Motor neuron (in vitro differentiated cells): ENCODE measurements around the gene LAMA2. TPM values are rescaled to one million over a fixed set of nuclear protein-coding genes. Genes with fewer than 3 reads are reported as not detected.

Experiments
- ATAC-seq, 8 experiments: fragments of 200-7000 bp; cut with Tn5 transposase; replicated peaks in 6 of 8; 2 replicates each; pipeline ENCODE4 v1.8.0; 2021; ENCODE audit warnings: mild to moderate bottlenecking in 8 of 8, moderate library complexity in 8 of 8
- H3K27ac ChIP-seq, 2 donors: fragments of 250-450 bp; sonication (Bioruptor Pico); 2 replicates each; pipeline ENCODE4 v1.9.0; 2021; ENCODE audit warnings: antibody characterized with exemption in 2 of 2, mild to moderate bottlenecking in 2 of 2, moderate library complexity in 1 of 2
- H3K4me1 ChIP-seq, 2 donors: fragments of 250-450 bp; sonication (Bioruptor Pico); replicated peaks in 1 of 2; 2 replicates each; pipeline ENCODE4 v1.6.1; 2021; ENCODE audit warnings: antibody characterized with exemption in 2 of 2, mild to moderate bottlenecking in 2 of 2, moderate library complexity in 1 of 2
- H3K4me3 ChIP-seq, 5 donors: fragments of 250-450 bp; sonication (Bioruptor Pico); 2 replicates each; pipeline ENCODE4 v1.9.0; 2021; ENCODE audit warnings: antibody characterized with exemption in 5 of 5, mild to moderate bottlenecking in 5 of 5, moderate library complexity in 4 of 5
- WGBS, 10 experiments: fragments of 450-650 bp; shearing (Covaris generic); methylation state at CpG; one replicate each; pipeline ENCODE4 v1.0.0; 2022; 5-methylcytosine and 5-hydroxymethylcytosine counted together
- in situ Hi-C, 9 experiments: fragments of 400-800 bp; cut with MboI; loops; one replicate each; pipeline ENCODE4 v1.15.0; 2021; ENCODE audit warnings: low sequenced_read_pairs in 9 of 9, low pct_unique_long_range_greater_than_20kb in 2 of 9; ENCODE audit not compliant: unreplicated experiment in 9 of 9
- total RNA-seq, 8 experiments: library from RNA; unstranded; fragments of 300-600 nt; gene quantifications; 2 replicates each; pipeline versions ENCODE4 v1.2.3 to v1.2.4, GENCODE V29; 2022

LAMA2 gene
- total RNA-seq, 8 experiments from 2014 or later = 0.52 to 232 (median 5.1) TPM

DNA sequence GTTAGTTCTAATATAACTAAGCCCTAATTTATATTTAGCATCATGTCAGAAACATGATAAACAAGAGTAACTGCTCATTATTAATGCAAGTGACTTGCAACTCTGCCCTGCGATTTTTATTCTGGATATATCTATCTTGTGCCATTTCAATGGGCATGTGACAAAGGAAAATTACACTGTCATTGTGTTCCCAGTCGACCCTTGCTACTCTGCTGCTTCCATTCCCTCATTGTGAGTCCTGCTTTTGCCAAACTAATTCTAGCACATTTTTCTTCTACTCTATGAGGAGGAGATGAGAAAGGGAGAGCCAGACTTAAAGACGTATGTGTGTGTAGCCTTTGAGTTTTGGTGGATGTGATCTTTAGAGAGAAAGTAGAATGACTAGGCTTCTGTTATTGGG lies 551.2 kb downstream of the LAMA2 start:
- ATAC-seq = peak in 4 of 8 experiments; percentile 14 to 23 (median 19)
- 0 to 93% (median 36%) methylated on average over 1 to 3 of the region's 3 CpGs for WGBS, 10 experiments
- in situ Hi-C loops = no loop called here
- no peak overlapping the region for H3K27ac ChIP-seq
- H3K4me1 ChIP-seq = peaks cover 0 to 14% of the 10 kb centered on the region in 2 donors
- H3K4me3 ChIP-seq = no peak overlapping the region

DNA sequence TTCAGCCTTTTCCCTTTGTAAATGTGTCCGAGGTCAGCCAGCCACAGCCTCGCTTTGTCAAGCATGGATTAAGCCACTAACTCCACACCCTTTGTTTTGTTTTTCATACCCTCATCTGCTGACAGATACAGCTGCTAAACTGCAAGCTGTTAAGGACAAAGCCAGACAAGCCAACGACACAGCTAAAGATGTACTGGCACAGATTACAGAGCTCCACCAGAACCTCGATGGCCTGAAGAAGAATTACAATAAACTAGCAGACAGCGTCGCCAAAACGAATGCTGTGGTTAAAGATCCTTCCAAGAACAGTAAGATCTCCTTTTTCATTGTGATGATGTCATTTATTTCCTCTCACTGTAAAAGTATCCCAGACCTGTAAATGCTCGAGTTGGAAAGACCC lies 557.8 kb downstream of the LAMA2 start:
- Histone ChIP-seq H3K27ac (no peak overlapping the region), H3K4me1 (peaks cover 0 to 6% of the 10 kb centered on the region in 2 donors), H3K4me3 (no peak overlapping the region)
- ATAC-seq = peak in 5 of 8 experiments; percentile 37 to 73 (median 64)
- WGBS, 10 experiments = 35 to 89% (median 55%) methylated on average over 3 to 8 of the region's 8 CpGs; no CpG with 5 or more reads in 2 of the 10 experiments
- in situ Hi-C loops = no loop called here

DNA sequence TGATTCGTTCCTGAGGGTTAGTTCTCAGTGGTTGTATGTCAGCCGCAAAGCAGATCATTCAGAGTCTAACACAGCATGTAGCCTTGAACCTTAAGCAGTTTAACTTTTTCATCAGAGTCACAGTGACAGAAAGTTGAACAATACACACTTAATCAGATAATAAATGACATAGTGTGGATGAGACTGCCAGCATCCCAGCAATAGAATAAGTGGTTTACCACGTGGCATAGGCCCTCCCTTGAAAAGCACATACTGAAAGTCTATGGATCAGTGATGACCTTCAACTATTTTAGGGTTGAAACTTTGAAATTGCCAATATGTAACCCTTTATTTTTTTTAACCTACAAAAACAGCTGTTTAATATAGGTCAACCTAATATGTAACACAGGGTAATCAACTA lies 561.7 kb downstream of the LAMA2 start:
- peak in 1 of 8 experiments; percentile 43 for ATAC-seq
- in situ Hi-C loops = no loop called here
- Histone ChIP-seq H3K4me1 (peaks cover 0 to 6% of the 10 kb centered on the region in 2 donors), H3K4me3 (no peak overlapping the region), H3K27ac (no peak overlapping the region)
- WGBS, 10 experiments = 54 to 100% (median 80%) methylated on average over 2 to 3 of the region's 3 CpGs; no CpG with 5 or more reads in 2 of the 10 experiments

DNA sequence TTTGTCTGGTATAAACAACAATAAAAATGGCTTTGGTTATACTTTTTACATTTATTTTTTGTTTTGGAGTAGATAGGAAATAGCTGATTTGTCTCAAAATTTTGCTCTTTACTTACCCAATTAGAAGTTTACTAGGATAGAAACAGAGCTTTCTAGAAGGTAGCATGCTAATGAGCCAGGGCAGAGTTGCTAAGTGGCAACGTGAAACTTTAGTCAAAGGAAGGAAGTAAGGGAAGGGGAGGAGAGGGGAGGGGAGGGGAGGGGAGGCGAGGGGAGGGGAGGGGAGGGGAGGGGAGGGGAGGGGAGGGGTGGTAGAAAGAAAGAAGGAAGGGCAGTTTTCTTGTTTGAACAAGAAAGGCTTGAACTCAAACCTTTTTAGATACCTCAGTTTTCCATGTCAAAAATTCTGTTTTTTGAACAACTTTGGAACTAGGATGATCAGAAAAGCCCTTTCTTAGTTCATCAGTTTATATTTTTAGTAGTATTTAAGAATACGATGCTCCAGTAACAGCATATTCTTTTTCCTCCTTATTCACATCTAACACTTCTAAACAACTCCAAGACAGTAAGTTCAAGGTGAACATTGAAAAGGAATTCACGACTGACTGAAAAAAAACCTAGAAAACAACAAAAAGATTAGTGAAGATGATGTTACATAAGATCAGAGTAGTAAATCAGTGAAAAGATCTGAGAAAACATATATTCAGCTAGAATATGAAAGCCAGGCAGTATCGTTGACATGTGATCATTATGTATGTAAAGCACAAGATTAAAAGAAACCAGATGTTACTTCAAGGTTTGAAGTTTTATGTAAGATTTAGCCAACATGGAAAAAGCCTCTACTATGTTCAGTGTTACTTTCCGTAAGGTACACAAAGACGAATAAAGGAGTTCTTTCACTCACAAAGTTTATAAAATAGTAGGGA lies 563.6 kb downstream of the LAMA2 start:
- peak in 2 of 8 experiments; percentile 14 to 87 for ATAC-seq
- 47 to 96% (median 77%) methylated on average over 2 to 6 of the region's 7 CpGs for WGBS, 10 experiments
- in situ Hi-C loops = no loop called here

DNA sequence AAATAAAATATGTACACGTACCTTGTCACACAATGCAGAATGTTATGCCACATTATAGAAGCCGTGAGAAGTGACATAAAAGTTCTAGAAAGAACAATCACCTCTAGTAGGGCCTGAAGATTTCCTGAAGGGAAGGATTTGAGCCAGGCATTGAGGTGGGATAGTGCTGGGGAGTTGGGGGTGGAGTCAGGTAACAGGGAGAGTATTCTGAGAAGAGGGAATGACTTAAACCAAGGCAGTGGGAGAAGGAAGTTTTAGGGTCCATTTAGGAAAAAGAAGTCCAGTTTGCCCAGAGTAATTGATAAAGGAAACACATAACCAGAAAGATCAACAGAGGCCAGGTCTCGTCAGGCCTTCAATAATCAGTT lies 564.2 kb downstream of the LAMA2 start:
- in situ Hi-C loops = no loop called here
- Histone ChIP-seq H3K4me3 (no peak overlapping the region), H3K4me1 (no peaks in the 10 kb centered on the region), H3K27ac (no peak overlapping the region)
- WGBS, 10 experiments = 20 to 100% (median 86%) methylated on average over 1 to 3 of the region's 3 CpGs; no CpG with 5 or more reads in 1 of the 10 experiments
- peak in 1 of 8 experiments; percentile 24 for ATAC-seq

More for the DNA sequence above, 563.6 kb downstream of the LAMA2 start:
- Histone ChIP-seq H3K4me3 (no peak overlapping the region), H3K27ac (no peak overlapping the region), H3K4me1 (no peaks in the 10 kb centered on the region)

DNA sequence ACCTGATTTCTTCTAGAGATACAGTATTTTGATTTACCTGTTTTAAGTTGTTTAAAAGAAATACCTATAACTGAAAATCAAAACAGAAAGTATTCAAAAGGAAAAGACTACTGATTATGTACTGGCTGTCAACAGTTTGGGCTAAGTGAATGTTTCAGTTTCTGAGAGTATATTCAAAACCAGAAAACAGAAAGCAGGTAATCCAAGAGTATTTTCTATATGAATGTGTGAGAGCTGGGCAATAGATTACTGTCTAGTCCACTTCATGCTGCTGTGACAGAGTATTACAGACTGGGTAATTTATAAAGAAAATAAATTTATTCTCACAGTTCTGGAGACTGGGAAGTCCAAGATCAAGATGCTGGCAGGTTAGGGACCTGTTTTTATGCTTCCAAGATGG lies 566.0 kb downstream of the LAMA2 start:
- in situ Hi-C loops = no loop called here
- H3K4me1 ChIP-seq = no peaks in the 10 kb centered on the region
- H3K4me3 ChIP-seq = no peak overlapping the region
- ATAC-seq = no peak
- no peak overlapping the region for H3K27ac ChIP-seq

DNA sequence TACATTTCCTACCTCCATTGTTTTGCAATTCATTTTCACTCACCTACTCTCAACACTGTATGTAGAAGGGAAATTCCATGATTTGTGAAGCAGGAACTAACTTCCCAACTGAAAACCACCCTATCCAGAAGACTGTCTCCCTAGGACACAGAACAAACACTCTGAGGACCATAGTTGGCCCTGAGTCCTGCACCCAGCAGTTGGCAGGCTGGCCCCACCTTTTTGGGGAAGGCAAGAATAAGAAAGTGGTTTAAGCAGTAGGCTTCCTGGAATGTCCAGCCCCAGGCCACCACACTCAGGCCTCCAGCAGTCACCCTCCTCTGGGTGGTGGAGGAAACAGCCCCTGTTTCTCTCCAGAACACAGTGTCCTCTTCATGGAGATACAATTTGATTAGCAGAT lies 568.2 kb downstream of the LAMA2 start:
- H3K4me1 ChIP-seq = no peaks in the 10 kb centered on the region
- peak in 3 of 8 experiments; percentile 62 to 85 (median 73) for ATAC-seq

DNA sequence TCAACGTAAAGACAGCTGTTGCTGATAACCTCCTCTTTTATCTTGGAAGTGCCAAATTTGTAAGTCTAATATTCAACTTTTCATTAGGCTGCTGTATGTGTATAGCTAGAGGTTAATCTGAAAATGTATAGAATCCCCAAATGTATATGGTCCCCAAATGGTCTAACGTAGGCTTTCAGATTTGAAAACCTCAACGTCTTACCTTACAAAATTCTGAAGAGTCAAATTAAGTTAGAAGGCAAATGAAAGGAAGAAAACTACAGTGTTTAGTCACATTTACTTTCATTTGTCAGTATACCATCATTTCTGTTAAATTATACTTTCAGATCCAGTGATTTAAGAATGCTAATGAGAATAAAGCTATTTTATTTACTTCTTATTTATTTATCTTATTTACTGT lies 570.1 kb downstream of the LAMA2 start:
- WGBS, 10 experiments = 62 to 100% (median 89%) methylated on average over 1 to 3 of the region's 3 CpGs; no CpG with 5 or more reads in 1 of the 10 experiments
- Histone ChIP-seq H3K4me3 (no peak overlapping the region), H3K4me1 (no peaks in the 10 kb centered on the region), H3K27ac (no peak overlapping the region)
- in situ Hi-C loops = no loop called here
- no peak for ATAC-seq

More for the DNA sequence above, 568.2 kb downstream of the LAMA2 start:
- Histone ChIP-seq H3K27ac (no peak overlapping the region), H3K4me3 (no peak overlapping the region)
- in situ Hi-C loops = no loop called here

DNA sequence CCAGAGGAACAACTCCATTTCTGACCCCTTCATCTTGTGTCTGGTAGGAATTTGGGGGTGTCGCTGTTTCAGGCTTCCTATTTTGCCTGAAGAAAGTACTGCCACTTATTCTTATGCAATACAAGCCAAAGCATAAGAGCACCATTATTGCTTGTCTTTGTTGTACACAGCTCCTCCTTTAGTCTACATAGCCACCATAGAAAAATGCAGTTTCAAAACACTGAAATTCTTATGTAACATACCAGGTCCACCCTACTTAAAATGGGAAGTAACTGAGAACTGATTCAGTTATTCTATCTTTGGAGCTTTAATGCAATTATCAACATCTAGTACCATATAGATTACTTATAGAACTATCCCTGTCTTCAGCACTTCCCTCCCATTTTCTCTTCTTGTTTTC lies 571.5 kb downstream of the LAMA2 start:
- Histone ChIP-seq H3K4me1 (no peaks in the 10 kb centered on the region), H3K27ac (no peak overlapping the region), H3K4me3 (no peak overlapping the region)
- in situ Hi-C loops = no loop called here
- WGBS, 10 experiments = 88 to 100% (median 100%) methylated on average over 1 of the region's 1 CpG; no CpG with 5 or more reads in 3 of the 10 experiments
- ATAC-seq = peak in 1 of 8 experiments; percentile 48

DNA sequence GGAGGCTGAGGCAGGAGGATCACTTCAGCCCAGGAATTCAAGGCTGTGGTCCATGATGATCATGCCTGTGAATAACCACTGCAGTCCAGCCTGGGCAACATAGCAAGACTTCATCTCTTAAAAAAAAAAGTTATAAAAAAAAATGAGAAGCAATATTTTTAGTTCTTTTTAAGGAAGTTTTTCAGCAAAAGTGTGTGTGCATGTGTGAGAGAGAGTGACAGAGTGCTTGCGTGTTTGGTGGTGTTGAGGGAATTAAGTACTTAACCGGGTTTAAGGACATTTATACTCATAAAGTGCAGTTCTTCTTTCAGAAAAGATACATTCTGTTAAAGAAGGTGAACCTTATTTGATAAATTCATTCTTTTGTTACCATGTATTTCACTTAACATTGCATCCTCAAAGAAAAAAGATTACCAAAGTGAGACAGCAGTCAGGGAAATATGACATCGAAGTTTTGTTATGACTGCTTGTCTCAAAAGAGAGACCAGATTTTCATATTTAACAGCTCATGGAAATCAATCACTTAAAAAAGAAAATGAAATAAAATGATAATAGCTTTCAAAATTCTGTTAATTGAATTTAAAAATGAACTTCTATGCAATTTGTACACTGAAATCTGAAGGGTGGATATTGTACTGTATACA lies 572.3 kb downstream of the LAMA2 start:
- H3K27ac ChIP-seq = no peak overlapping the region
- ATAC-seq = no peak
- in situ Hi-C loops = no loop called here
- no peak overlapping the region for H3K4me3 ChIP-seq
- WGBS, 10 experiments = 0 to 100% (median 71%) methylated on average over 1 to 3 of the region's 3 CpGs
- H3K4me1 ChIP-seq = no peaks in the 10 kb centered on the region

DNA sequence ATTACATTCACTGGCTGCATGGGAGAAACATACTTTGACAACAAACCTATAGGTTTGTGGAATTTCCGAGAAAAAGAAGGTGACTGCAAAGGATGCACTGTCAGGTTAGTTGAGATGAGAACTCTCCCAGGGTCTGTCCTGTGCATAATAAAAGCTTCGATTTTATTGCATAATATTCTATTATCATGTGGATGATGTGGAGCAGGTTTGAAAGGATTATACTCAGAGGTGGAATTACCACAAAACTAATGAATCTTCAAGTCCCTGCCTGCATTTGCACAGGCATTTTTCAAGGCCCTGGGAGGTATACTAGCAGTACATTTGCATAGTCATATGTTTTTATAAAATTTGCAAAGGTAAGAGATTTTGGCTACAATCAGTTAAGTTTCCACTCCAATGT lies 577.3 kb downstream of the LAMA2 start:
- WGBS, 10 experiments = 0 to 100% (median 67%) methylated on average over 1 to 2 of the region's 2 CpGs; no CpG with 5 or more reads in 2 of the 10 experiments
- Histone ChIP-seq H3K4me3 (no peak overlapping the region), H3K4me1 (no peaks in the 10 kb centered on the region), H3K27ac (no peak overlapping the region)
- in situ Hi-C loops = no loop called here
- ATAC-seq = peak in 4 of 8 experiments; percentile 16 to 50 (median 40)

DNA sequence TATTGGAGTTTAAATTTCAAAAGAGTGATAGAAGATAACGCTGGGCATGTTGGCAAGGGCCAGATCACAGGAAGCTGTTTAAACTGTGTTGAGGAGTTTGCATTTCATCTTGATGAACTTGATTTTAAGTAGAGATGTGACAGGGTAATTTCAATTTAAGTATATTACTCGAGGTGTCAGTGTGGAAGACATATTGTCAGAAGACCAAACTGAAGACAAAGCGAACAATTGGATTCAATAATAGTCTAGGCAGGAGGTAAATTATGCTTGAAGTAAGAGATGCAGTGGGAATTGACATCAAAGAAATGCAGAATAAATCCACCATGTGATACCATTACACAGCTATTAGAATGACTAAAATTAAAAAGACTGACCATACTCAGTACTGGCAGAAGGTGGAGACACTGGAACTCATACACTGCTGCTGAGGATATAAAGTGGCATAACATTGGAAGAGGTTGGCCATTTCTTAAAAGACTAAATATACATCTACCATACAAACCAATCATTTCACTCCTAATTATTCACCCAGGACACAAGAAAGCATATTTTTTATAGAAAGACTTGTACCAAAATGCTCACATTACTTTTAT lies 586.2 kb downstream of the LAMA2 start:
- Histone ChIP-seq H3K4me3 (no peak overlapping the region), H3K27ac (no peak overlapping the region), H3K4me1 (peaks cover 0 to 10% of the 10 kb centered on the region in 2 donors)
- peak in 2 of 8 experiments; percentile 52 to 61 for ATAC-seq
- in situ Hi-C loops = no loop called here
- WGBS, 10 experiments = 58 to 96% (median 76%) methylated on average over 2 to 3 of the region's 3 CpGs; no CpG with 5 or more reads in 3 of the 10 experiments

DNA sequence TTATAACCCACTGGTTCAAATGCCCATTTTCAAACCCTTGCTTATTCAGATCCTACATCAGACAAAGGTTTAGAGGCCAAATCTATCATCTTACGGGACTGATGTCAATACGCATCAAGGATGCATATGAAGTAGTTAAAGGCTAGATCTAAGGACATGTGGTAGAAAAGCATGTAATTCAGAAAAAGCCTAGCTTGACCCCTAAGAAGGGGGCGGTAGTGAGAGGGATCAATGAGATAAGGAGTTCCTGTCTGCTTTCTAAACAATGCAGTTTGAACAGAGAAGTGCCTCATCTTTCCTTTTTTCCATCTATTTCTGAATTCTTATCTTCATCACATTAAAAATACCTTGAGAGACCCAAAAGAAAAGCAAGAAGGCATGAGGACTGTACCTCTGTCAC lies 589.3 kb downstream of the LAMA2 start:
- no peak for ATAC-seq
- 57 to 100% (median 73%) methylated on average over 1 to 3 of the region's 3 CpGs; no CpG with 5 or more reads in 1 of the 10 experiments for WGBS, 10 experiments
- in situ Hi-C loops = no loop called here
- H3K4me3 ChIP-seq = no peak overlapping the region
- no peak overlapping the region for H3K27ac ChIP-seq
- peaks cover 0 to 16% of the 10 kb centered on the region in 2 donors for H3K4me1 ChIP-seq
